DOHH2 (cell line): Measurements from ENCODE around the gene RNF112.

Experiments used
- CTCF ChIP-seq: fragments of 200-600 bp; sonication (generic); IDR thresholded peaks from one replicate; pipeline ENCODE4 v1.5.1; 2014; ENCODE audit warnings: antibody characterized with exemption, mild to moderate bottlenecking, low read depth, low read length; ENCODE audit not compliant: poor library complexity, severe bottlenecking
- EZH2phosphoT487 ChIP-seq: fragments of 200-600 bp; sonication (generic); IDR thresholded peaks from 2 replicates; pipeline ENCODE4 v1.6.1; 2017; ENCODE audit warnings: borderline replicate concordance, mild to moderate bottlenecking, antibody characterized with exemption, low read length, moderate library complexity, mixed read lengths

- TF ChIP-seq CTCF (no peak), EZH2phosphoT487 (no peak)
Observed at GRCh38 chr17:19445105-19445504, 34.1 kb downstream of the RNF112 start.
